Measurements from ENCODE around the gene CDH23.
A peak's percentile ranks its signal among the peaks of the same experiment; 100 is the strongest.
"Not testable (repeated sequence)": the region's sequence is repeated elsewhere in the genome, so short reads cannot be mapped to it uniquely, and the experiment has no call there.

The CDH23 gene

DNA sequence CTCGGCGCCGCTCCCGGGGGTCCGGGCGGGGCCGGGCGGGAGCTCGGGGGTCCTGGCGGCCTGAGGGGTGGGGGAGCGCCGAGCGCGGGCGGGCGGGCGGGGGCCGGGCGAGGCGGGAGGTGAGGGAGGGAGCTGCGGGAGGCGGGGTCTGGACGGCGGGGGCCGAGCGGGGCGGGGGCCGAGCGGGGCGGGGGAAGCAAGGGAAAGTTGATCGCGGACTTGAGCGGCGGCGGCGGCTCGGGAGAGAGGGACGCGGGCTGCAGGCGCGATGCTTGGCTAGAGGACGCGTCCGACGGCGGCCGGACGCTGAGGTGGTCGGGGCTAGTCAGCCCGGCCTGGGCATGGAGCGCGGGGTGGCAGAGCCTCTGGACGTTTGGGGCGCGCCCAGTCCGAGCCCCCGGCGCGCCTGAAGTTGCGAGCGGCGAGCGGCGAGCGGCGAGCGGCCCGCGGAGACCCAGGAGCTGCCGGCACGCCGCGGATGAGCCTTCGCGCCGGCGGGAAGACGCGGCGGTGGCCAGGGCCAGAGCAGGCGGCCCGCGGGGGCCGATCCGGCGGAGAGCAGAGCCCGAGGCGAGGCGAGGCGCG lies at the start of gene CDH23:
CDH23 (plus strand) TSS at position 210 of the 585 bp plus-strand sequence. CDS start 42,912 bp downstream, outside the sequence.
- DNase-seq = no peak

DNA sequence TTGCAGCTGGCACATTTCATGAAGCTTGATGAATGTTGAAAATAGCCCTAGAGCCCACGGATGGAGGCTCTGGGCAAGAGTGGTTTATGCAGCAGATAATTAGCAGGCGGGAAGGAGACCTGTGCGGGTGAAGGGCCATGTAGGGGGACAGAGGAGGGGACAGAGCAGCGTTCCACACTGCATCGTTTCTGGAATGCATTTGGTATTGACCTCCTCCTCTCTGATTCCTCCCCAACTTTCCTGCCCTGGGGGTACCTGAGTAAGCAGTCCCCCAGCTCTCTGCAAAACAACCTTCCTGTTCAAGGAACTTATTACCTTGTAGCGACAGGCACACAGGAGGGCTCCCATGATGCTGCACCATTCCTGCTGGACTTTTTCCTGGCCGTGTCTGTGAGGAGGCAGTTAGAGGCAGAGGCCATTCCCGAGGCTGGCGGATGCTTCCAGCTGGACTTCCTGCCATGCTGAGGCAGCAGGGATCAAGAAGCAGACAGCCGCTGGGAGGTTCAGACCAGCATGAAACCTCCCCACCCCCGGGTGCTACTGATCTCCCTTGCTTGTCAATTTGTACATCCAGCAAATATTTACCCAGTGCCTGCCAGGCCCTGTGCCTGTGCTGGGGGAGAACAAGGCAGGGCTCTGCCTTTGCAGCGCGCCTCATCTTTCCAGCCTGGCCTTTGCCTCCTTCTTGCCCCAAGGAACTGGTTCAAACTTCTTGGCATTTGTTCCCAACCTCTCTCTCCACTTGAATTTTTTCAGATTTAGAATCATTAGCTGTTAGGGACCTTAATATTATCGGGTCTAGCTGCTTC lies 48.9 kb upstream of the CDH23 start:
- no peak for DNase-seq

- no peak for DNase-seq
Measured at GRCh38 chr10:71348850-71349249, 47.9 kb upstream of the CDH23 start.

- DNase-seq = no peak
Measured at GRCh38 chr10:71349406-71349805, 47.3 kb upstream of the CDH23 start.

GRCh38 chr10:71351087-71351486 lies 45.6 kb upstream of the CDH23 start:
- no peak for DNase-seq

DNA sequence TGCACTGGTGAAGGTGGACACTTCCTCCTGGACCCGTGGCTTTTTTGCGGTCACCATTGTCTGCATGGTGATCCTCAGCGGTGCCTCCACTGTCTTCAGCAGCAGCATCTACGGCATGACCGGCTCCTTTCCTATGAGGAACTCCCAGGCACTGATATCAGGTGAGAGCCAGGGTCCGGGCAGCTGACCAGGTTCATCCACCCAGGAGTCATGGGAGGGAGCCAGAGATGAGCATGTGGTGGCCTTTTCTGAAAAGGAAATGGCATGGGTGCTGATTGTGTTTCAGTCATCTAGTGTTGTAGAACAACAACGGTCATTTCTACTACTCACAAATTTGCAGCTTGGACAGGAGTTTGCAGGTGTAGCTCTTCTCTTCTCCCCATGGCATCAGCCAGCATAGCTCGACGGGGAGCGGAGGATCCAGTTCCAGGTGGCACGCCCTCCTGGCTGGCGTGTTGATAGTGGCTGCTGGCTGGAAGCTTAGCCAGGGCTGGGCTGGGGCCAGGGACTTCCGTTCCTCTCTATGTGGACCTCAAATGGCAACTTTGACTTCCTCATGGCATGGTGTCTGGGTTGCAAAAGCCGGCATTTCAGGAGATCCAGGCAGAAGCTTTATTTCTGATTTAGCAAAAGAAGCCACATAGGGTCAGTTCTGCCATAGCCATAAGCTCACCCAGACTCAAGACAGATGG lies 44.9 kb upstream of the CDH23 start:
- DNase-seq = peak in 1 of 2 donors; percentile 43

DNA sequence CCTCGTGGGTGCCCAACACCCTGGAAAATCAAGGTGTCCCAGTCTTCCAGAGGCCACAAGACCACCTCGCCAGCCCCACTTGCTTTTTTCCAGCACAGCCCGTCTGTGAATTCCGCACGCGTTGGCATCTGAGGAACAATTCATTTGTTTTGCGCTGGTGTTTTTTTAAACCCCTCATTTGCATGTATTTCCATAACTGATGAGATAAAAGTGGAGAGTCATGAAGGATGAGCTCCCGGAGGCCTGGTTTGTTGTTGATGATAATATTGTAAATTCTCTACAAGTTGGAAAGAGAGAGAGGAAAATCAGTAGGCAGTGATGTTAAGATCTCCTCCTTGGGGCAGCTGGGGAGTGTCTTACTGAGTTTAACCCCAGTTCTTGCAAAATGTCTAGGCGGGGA lies 43.1 kb upstream of the CDH23 start:
- no peak for DNase-seq

DNA sequence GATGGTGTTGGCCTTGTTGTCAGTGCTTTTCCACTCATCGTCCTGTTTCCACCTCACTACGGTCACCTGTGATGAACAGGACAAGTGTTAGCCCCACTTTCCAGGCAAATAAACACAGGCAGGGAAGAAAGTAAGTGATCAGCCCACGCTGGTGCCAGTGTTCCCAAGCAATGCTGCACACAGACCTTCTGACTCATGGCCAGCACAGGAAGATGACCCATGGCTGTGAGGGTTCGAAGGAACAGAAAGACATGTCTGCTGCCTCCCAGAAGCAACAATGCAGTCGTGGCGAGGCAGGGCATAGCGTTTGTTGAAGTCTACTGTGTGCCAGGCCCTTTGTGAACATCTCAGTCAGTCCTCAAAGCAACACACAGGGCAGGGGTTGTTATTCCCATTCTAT lies 41.9 kb upstream of the CDH23 start:
- DNase-seq = no peak

DNA sequence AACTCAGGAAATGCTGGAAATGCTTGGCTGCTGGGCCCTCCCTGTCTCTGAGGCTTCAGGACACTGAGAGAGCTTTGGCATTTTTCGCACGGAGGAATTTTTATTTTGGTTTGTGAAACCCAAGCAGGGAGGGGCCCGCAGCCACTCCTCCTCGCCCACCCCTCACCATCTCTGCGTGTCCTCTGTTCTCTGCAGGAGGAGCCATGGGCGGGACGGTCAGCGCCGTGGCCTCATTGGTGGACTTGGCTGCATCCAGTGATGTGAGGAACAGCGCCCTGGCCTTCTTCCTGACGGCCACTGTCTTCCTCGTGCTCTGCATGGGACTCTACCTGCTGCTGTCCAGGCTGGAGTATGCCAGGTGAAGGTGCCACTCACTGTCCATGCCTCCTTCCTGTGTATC lies 40.8 kb upstream of the CDH23 start:
- DNase-seq = no peak

- no peak for DNase-seq
Measured at GRCh38 chr10:71357792-71358265, 38.9 kb upstream of the CDH23 start.

- no peak for DNase-seq
Measured at GRCh38 chr10:71358277-71358676, 38.4 kb upstream of the CDH23 start.

- not testable (repeated sequence) for DNase-seq
Measured at GRCh38 chr10:71358906-71359305, 37.8 kb upstream of the CDH23 start.

- peak; percentile 89 to 97 for DNase-seq
Measured at GRCh38 chr10:71359364-71360046, 37.2 kb upstream of the CDH23 start.

GRCh38 chr10:71360735-71361134 lies 36.0 kb upstream of the CDH23 start:
- DNase-seq = no peak

DNA sequence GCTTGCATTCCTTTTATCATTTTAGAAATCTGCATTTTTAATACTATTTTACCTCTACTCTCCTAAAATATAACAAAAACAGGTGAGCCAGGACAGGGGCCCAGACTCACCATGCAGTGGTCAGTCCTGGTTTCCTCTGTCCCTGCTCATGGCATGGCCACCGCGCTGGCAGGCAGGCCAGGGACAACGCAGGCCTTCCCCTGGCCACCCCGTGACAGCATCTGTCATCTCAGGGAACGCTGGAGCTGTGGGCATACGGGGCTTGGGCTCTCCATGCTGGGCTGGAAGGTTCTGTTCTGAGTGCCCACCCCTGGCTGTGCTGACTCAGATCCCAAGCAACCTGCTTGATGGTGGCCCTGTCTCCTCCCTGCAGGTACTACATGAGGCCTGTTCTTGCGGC lies 35.1 kb upstream of the CDH23 start:
- DNase-seq = no peak

DNA sequence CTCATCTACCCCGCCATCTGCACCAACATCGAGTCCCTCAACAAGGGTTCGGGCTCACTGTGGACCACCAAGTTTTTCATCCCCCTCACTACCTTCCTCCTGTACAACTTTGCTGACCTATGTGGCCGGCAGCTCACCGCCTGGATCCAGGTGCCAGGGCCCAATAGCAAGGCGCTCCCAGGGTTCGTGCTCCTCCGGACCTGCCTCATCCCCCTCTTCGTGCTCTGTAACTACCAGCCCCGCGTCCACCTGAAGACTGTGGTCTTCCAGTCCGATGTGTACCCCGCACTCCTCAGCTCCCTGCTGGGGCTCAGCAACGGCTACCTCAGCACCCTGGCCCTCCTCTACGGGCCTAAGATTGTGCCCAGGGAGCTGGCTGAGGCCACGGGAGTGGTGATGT lies 34.6 kb upstream of the CDH23 start:
- no peak for DNase-seq

GRCh38 chr10:71363936-71364335 lies 32.8 kb upstream of the CDH23 start:
- DNase-seq = no peak

- DNase-seq = no peak
Measured at GRCh38 chr10:71365366-71365765, 31.4 kb upstream of the CDH23 start.

- DNase-seq = peak; percentile 74 to 88
Measured at GRCh38 chr10:71366690-71367089, 30.0 kb upstream of the CDH23 start.

GRCh38 chr10:71367271-71367670 lies 29.4 kb upstream of the CDH23 start:
- DNase-seq = peak; percentile 81 to 93

DNA sequence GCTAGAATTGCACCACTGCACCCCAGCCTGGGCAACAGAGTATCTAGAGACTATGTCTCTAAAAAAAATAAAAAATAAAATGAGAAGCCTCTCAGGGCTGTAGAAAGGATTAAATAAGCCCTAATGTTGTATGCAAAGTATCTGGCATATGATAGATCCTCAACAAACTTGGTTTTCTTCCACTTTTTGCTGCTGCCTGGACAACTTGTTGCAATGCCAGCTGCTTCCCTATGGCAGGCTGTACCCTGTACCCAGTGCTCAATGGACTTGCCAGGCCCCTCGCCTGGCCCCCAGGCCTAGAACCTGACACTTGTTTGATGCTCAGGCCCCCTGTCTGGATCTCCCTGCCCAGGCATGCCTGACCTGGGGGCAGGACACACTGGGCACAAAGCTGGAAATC lies 28.5 kb upstream of the CDH23 start:
- DNase-seq = no peak

DNA sequence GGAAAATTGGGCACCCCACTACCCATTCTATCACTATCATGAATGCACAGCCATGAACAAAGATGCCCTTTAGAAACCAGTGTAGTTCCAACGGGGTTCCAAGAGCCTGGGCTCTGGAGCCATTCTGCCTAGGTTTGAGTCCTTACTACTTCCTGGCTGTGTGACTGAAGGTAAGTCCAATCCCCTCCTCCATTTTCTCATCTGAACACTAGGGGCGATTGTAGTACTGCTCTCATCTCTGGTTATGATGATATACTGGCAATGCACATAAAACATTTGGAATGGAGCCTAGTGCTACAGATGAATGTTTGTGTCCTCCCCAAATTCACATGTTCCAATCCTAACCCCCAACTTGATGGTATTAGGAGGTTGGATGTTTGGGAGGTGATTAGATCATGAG lies 28.1 kb upstream of the CDH23 start:
- DNase-seq = no peak

- no peak for DNase-seq
Measured at GRCh38 chr10:71369602-71370001, 27.1 kb upstream of the CDH23 start.
